NK-92 (cell line): ENCODE measurements around the gene TRIM42.

ENCODE experiments used
- DNase-seq: peaks from one replicate; lab custom pipeline; 2025; ENCODE audit not compliant: unreplicated experiment; lab: John Stamatoyannopoulos, UW

TRIM42 gene

DNA sequence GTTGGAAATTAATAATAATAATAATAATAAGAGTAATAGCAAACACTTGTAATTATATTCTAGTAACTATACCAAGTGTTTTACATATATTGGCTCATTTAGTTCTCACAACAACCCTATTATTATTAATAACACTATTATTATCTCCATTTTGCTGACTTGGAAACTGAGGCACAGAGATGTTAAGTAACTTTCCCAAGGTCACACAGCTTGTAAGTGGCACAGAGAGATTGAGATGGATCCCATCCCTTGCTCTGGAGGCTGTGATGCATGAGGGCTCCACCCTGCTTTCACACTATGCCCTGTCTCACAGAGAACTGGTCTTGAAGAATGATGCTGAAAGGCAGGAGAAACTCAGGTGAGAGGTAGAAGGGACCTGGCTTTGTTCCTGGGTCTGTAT is 31.9 kb downstream of the TRIM42 start:
- DNase-seq: no peak

DNA sequence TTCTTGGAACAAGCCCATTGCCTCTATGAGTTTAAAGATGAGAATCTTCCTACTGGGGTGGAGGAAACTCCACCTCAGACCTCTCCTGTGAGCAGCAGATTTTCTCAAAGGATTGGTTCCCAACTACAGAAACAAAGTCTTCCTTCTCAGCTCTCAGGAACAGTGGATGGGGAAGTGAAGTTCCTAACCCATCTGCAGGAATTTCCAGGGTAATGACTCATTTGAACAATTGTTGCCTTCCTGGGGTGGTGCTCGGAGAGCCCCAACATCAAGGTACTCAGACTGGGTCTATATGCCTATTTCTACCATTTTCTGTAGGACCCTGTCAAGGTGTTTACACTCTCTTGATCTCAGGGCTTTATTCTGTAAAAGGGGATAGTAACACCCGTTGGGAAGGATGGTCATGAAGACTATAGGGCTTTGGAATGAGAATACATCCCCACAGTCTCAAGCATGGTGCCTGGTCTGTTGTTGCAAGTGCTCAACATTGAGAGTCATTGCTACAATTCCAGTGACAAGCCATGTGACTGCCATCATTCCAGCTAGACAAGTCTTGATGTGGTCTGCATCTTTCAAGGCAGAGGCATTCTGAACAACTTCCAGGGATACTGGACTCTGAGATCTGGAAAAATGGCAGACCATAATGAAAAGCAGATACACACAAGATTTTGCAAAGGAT is 33.0 kb downstream of the TRIM42 start:
- no peak for DNase-seq

DNA sequence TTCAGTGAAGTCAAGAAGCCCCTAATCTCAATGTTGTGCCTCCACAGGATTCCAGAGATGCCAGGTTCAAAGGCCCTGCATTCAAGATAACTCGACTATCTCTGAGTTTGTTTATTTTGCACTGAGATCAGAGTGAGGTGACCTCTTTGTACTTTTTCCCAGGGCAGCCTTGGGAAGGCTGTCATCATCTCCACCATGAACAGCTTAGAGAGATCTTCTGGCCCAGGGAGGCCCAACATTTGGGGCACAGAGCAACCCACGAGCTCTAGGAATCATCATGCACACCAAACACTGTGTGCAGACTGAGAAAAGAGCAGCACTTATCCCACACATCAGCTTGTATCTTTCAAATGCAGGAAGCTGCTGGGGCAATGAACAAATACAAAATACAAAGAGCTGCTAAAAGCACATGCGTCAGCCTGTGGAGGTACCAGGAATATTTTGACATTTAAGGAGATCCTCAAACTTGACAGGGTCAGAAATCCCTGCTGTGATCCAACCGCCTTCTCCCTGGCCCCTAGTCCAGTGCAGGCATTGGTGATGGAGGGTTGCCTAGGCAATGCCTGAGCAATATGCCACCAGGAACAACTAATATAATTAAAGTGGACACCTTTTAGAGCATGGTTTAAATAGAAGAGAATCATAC is 33.6 kb downstream of the TRIM42 start:
- no peak for DNase-seq

DNA sequence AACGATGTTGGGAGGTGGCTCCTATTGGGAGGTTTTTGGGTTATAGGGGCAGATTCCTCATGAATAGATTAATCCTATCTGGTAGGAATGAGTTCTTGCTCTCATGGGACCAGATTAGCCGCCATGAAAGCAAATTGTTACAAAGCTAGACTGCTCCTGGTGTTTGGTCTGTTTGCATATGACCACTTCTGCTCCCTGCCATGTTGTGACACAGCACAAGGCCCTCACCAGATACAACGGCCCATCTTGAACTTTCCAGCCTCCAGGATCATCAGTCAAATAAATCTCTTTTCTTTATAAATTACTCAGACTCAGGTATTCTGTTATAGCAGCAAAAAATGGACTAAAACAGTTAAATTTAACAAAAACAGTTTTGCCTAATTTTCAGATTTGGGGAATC is 34.4 kb downstream of the TRIM42 start:
- no peak for DNase-seq

DNA sequence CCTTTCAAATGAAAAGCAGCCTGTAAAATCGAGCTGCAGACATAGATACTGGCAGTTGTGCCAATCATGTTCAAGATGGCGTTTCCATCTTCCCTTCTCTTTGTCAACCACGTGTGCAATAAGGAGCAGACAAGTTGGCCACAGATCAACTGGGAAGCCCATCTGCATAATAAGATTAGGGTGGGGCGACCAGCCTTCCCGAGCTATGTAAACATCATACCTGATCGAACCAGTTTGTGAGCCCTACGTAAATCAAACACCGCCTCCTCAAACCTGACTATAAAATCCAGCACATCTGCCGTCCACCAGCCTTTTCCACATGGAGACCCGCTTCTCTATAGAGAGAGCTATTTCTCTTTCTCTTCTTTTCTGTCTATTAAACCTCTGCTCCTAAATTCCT is 37.2 kb downstream of the TRIM42 start:
- DNase-seq: no peak

DNA sequence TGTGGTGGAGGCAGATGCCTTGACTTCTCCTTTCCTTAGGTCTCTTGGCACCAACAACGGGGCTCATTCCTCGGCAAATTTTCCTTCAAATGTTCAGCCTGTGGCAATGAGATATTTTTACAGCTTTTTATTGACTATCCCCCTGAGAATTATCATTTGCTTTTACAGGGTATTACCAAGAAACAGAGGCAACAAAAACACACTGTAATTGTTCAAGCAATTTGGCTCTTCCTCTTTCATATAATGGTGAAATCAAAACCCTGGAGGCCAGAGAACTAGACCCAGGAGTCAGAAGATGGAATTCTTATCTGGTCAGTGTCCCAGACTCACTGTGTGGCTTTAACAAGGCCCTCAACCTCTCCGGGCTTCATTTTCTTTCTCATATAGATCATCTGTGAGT is 40.1 kb downstream of the TRIM42 start:
- no peak for DNase-seq

DNA sequence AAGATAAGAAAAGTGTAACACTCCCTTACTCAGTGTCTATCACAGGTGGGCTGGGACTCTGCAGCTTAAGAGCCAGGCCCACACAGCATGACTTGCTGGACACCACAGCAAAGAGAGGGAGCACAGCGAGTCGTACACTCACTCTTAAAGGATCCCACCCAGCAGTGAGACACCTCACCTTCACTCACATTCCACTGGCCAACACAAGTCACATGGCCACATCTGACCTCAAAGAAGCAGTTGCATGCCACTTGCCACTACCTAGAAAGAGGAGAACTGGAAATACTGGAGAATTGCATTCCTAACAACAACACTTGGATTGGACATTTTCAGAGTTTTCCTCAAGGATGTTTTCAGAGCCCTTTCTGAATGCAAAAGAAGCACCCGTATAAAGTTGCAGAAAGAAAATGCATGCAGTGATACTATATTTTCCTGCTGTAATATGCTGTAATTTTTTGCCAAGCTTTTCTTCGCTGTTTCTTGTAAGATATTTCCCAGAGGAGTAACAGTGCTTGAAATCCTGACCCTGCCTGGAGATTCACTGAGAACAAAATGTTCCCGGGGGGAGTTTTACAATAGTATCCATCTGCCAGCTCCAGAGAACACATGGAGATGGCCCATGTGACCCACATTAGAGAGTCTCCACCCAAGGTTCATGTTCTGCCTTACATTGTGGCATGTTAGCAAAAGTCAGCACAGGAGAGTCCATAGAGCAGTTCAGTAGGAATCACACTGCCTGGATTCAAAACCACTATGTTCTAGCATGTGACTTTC is 42.2 kb downstream of the TRIM42 start:
- DNase-seq: no peak

DNA sequence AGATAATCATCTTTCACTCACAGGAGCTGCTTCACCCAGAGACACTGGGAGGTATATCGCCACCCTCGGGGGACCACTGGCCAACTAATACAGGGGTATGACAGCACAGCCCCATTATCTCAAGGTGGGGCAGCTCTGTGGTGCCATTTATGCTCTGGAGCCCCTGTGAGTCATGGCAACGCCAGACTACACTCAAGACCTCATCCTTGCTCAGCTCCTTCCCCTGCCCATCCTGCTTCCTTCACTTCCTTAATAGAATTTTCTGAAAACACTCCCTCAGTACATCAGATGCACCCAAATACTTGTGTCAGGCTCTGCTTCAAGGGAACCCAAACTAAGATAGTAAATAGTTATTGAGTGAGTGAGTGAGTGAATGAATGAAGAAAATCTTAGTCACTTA is 45.7 kb downstream of the TRIM42 start:
- no peak for DNase-seq

DNA sequence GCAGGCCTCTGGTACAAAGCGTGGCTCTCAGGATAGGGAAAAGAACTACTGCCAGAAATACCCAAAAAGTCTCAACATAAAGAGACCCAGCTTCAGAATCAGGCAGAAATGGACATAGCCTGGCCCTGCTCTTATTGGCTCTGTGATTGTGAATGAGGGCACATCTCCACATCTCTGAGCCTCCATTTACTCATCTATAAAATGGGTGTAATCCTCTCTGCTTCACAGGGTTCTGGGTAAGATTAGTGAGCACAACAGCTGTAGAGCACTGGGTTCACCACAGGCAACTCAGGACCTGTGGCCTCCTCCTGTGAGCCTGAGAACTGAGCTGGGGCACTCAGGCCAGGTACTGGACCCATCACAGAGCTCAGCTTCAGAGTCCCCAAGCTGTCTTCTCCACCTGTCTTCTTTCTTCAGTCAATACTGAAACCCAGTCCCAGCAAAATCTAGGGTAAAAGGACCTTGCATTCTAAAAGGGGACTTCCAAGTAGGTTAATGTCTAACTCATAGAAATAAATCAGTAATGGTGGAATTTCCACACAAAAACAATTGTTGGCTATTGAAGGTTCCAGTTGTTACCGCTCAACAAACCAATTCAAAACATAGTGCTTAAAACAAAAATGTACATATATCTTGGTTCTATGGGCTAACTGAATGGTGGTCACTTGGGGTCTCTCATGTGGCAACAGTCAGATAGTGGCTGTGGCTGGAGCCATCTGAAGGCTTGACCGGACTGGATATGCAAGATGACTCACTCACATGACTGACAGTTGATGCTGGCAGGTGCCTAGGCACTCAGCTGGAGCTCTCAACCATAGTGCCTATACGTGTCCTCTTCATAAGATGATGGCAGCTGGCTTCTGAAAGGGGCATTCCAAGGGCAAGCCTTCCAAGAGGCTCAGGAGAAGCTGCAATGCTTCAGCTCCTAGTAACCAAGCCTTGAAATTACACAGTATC is 47.3 kb downstream of the TRIM42 start:
- no peak for DNase-seq

DNA sequence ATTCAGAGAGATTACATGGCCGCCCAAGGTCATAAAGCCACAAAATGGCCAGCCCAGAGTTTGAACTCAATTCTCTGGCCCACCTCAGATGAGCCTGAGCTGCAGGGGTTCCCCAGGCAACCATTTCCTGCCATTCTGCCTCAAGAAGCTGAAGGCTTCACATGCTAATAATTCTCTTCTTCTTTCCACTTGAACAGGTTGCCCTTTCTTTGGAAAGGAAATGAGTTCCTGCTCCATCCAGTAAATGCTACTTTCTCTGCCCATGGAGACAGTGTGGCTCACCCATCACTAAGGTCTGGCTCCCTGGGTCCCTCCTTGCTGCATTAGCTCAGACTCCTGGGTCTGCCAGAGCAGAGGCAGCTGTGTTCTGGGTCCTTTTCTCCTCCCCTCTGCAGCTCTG is 48.2 kb downstream of the TRIM42 start:
- DNase-seq: no peak

DNA sequence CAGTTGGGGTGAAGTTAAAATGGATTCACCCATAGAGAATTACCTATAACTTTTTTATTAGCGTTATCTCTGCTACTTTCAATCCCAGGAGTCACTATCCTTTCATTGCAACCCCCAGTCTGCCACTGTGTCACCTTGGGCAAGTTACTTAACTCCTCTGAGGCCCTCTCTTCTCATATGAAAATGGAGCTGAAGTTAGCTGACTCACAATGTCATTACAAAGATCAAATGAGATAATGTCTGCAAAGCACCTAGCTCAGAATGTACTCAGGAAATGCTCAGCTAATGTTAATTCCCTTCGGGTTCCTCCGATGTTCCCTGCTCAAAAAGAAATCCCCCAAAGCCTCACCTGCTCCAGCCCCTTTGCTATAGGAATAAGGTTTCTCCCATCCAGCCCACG is 50.0 kb downstream of the TRIM42 start:
- DNase-seq: no peak

DNA sequence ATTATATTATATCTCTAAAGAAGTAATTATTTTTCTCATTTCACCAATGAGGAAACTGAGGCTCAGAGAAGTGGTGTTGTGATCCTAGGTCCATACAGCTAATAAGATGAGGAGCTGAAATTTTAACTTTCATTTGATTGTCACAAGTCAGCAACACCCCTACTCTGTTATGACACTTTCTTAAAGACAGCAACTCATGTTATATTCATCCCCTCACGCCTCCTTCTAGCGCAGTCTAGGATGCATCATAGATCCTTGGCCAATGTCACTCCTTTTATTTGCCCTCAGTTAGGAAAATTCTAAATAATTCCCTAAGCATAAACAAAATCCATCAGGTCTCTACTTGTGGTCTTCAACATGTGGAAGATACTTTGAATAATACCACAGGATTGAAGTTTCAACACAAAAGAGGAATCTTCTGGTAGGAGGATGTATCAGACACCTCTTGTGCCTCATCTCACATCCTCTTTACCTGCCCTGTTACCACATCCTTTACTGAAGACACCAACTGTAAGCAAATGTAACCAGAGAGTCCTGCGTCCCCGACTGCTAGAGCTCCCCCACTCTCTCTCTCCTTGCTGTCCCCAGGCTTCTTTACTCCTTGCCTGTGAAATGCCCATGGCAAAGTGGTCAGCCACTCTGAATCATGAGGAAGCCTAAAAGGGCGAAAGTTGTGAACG is 53.7 kb downstream of the TRIM42 start:
- no peak for DNase-seq

DNA sequence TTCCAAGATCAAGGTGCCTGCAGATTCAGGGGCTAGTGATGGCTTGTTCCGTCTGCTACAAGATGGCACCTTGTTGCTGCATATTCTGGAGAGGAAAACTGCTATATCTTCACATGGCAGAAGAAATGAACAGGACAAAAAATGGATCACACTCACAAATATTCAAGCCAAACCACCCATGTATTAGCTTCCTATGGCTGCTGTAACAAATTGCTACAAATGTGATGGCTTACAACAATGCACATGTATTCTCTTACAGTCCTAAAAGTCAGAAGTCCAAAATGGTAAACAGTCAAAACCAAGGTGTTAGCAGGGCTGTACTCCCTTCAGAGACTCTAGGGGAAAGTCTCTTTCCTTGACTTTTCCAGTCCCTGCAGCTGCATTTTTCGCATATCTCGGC is 55.8 kb downstream of the TRIM42 start:
- no peak for DNase-seq

DNA sequence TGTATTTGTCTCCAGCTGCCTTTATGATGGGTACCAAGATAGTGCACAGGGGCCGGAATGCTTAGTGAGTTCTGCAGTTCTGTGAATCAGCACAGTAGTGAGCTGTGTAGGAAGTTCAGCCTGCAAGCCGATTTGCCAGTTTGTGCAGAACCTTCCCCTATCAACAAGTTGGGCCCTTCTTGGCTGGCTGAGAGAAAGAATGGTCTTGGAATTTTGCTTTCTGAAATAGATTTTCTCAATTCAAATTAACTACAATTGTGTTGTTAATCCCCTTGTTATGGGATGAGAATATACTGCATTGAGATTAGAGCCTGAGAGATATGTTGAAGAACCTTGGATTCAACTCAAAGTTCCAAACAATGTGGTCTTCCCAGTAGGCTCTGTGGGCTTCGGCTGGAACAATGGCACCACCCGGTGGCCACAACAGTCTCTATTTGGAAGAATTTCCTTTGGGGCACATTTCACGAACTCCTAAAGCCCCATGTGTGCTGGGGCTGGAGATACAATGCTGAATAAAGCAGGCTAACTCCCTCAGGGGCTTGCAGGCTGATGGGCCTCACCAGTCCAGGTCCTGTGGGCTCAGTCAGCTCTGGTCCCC is 59.1 kb downstream of the TRIM42 start:
- no peak for DNase-seq

DNA sequence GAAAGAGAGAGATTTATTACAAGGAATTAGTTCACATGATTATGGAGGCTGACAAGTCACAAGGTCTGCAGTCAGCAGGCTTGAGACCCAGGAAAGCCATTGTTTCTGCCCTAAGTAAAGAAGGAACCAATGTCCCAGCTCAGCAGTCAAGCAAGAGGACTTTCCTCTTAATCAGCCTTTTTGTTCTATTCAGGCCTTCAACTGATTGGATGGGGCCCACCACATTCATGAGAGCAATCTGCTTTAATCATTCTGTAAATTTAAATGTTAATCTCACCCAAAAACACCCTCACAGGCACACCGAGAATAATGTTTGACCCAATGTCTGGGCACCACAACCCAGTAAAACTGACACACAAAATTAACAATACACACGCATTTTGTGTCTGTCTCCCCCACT is 64.3 kb downstream of the TRIM42 start:
- no peak for DNase-seq

DNA sequence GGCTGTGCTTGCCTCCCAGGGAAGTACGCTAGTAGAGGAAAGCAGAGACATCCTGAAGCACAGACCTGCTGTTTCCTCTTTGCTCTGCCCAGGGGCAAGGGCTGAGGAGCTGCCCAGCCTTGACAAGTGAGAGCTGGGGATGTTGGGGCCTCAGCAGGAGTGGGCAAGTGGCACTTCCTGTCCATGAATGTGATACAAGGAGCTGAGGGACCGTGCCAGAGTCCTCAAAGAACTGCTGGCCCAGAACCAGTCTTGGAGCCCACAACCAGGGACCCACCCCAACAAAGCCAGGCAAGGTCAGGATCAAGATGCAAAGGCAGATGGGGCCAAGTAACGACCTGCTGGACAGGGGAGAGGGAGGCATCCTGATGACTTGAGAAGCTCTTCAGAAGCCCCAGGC is 70.3 kb downstream of the TRIM42 start:
- DNase-seq: no peak

DNA sequence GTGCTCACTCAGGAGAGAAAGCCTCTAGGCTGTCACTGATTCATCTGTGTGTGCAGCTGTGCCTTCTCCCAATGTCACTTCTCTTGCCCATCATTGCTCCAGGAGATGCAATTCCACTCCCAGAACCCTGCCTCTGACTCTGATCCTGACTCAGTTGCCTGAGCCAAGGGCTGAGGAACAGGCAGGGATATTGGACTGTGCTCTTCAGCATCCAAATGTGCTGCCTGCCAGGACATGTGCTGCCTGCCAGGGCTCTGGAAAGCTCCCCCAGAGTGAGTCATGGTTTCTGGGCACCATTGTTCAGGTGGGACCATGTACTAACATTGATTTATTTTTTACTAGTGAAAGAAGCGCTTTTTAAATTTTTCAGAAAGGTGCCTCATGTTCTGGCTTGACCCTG is 71.0 kb downstream of the TRIM42 start:
- no peak for DNase-seq
